ENCODE data around the gene MAST4.

Gene MAST4

DNA sequence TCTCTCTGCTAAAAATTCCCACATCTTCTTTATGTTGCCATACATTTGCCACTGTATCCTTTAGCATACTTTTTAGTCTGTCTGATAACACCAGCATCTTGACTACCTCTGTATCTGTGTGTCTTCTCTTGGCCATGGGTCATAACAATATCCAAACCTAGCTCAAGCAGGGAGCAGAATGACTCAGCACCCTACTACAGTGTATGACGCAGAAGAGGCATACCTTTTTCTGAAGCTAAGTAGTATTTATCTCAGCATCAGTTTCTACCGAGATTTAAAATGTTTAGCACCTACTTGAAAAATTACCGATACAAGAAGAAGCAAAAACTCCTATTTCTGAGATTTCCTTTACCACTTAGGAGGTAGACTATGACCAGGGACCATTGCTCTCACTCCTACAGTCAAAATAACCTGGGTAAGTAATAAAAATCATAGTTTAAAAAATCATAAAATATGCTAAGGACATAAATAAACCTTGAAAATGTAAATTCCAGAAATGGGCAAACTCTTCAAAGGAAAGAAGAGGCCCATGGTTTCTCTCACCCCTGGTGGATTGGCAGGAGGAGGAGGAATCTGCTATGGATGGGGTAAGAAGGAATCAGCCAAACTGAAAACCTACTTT lies 286.5 kb downstream of the MAST4 start:
- no peak for DNase-seq

GRCh38 chr5:66884564-66885243 lies 288.5 kb downstream of the MAST4 start:
- DNase-seq, result no peak

DNA sequence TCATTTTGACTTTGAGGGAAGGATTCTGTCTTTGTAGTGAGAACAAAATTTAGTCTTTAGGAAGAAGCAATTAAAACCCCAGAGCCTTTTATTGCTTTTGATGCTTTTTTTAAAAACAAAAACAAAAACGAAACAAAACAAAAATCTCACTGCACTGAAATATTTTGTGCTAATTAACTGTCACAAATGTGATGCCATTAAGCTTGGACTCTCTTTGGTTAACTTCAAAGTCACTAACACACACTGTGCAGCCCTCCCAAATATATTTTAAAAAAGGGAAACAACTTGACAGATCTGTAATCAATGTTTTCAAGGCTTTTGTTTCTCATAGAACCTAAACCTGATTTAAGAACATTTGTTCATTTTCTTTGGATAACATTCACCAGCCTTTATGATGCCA lies 290.7 kb downstream of the MAST4 start:
- no peak for DNase-seq

- DNase-seq, result no peak
These were observed 292.4 kb downstream of the MAST4 start for GRCh38 chr5:66888613-66889012.

DNA sequence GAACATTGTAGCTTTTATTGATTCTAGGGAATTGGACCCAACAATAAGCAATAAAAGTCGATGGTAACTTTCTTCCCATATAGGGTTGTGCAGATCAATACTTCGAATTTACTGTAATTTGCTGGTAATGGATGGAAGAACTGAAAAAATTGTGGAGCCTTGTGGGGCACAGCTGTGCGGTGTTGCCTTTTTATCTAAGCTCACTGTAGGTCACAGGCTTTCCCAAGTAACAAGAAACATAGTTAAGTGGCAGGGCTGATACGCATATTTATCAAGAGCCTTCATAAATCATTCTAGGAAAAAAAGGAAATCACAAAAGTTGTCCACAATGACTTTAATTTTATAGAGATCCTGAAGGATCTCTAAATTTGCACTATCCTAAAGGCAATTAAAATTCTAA lies 292.9 kb downstream of the MAST4 start:
- no peak for DNase-seq

DNA sequence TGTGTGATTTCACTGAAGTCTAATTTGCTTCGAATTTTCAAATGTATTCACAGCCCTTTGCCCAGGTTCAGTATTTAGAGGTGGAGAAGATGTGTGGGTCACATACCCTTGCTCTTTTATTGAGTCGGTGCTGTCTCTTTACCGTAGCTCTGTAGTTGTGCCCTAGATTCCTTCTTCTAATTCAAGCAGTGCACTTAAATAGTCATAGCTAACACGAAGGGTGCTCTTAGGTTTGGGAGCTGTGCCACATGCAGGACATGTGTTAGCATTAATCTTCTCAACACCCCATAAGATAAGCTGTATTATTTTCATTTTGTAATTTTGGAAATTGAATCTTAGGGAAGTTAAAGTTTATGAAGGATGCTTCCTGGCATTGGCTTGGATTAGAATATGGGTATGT lies 293.3 kb downstream of the MAST4 start:
- DNase-seq, result no peak

- DNase-seq, result no peak
These were observed 295.2 kb downstream of the MAST4 start for GRCh38 chr5:66891184-66891925.

DNA sequence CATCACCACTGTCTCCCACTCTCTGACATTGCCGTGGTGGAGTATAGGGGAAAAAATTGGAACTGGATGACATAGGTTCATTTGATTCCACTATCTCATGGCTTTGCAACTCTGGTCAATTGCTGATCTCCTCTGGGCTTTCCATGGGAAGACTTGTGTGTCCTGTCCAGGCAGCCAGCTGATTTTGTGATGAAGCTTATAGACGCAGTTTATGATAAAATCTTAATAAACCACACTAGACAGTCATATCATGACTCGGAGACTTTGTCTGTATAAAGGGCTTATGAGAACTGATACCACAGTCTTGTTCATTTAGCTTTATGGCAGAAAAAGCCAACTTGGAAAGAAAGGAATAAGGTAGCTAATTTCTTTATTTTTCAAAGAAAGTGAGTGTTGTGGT lies 296.5 kb downstream of the MAST4 start:
- DNase-seq, result no peak

DNA sequence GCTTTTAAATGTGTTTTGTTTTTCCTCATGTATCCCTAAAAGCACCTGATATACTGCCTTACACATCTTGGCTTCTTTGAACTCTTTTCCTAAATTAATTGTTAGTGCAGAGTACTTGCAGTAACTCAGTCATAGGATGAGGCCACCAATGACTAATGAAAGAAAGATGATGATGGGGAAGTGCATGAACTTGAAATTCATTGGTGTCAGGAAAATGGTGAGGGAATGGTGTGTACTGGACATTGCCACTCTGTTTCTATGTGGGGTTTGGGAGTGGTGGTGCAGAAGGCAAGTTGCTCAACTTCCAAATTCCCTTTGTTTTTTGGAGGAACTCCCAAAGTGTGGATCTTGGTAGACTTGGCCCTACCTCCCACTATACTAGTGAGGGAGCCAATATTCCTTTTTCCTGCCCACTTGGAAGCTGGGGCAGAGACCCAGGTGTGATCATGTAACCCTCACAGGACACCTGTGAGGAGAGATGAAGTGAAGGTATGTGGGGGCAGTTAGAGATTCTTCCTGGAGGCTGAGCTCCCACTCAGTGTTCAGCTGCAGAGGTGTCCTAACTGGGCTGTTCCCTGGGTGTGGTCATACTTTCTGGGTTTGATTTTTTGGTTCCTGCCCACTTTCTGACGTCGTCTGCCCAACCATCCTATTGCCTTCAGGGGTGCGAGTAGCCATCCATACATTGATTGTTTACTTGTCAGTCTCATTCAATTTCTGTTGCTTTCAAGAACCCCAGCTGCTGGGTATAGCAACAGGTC lies 298.5 kb downstream of the MAST4 start:
- DNase-seq, result no peak

- DNase-seq, result no peak
These were observed 300.0 kb downstream of the MAST4 start for GRCh38 chr5:66896171-66896570.

DNA sequence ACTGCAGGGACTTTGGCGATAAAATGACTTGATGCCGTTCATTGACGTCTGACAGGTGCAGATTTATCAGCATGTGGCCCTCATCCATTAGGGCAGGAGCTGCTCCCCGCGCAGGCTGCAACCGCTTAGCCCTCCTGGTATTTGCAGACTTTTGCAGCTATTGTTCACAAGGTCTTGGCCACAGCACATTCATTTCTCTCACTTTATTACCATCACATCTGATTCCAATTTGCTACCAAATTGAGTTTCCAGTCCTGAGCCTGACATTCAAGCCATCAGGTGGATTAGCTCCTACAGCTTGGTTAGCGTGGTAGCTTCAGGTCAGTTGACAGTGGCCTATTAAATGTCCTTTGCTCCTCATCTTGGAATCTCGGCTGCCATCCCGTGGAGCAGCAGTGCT lies 301.2 kb downstream of the MAST4 start:
- DNase-seq, result no peak

DNA sequence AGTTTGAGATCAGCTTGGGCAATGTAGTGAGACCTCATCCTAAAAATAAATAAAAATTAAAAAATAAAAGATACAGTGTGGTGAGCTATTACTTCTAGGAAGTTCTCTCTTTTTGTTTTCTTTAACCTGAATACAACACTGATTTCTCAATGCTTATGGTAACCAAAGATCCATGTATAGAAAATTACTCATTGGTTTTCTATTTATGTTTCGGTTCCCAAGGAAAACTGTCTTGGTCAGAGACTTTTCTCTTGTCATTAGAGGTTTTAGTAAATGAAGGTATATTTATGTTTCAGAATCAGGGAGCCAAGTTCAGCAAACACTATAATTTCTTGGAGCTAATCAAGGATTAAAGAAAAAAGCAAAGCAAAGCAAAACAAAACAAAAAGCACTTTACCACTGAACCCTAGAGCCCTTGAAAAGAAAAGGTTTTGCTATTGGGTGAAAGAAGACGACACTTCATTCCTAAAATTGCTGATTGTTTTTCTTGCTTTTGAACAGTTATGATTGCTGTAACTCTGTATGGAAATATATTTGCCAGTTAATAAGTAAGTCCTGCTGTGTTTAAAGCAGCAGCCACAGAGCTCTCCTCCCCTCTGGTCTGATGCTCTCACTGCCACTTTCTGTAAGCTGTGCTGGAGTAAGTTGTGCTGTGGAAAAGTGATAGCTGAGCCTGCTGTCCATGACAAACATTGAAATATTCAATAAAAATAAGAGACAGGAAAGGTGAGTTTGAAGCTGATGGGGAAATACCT lies 302.2 kb downstream of the MAST4 start:
- no peak for DNase-seq

DNA sequence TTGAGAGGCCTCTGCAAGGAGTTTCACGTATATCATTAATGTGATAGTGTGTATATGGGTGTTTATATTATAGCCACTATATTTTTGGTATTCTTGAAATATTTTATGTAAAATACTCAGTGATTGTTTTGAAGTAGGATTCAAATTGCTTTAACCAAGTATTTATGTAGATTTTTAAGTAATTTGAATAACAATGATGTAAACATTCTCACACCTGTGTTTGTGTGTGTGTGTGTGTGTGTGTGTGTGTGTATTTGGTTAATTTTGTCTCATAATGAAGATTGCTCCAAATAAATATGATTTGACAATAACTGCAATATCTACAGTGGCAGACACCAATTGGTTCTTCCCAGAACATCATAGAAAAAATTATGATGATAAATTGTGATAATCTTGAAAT lies 307.0 kb downstream of the MAST4 start:
- DNase-seq, result no peak

DNA sequence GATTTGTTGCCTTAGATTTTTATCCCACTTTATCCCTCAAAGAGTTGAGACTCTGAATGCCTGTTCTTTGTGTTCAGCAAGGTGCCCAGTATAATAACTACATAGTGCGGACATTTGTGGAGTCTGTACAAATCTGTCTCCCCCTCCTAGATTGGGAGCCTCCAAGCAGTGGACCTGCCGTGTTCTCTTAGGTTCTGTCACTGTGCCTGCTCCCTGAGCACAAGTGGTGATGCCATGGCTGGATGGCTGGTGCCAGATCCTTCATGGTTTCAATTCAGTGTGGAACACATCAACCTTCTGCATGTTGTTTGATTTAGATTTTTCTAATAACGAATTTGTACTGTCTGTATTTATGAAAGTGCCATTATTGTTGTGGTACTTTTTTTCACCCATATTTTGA lies 307.5 kb downstream of the MAST4 start:
- DNase-seq, result no peak

DNA sequence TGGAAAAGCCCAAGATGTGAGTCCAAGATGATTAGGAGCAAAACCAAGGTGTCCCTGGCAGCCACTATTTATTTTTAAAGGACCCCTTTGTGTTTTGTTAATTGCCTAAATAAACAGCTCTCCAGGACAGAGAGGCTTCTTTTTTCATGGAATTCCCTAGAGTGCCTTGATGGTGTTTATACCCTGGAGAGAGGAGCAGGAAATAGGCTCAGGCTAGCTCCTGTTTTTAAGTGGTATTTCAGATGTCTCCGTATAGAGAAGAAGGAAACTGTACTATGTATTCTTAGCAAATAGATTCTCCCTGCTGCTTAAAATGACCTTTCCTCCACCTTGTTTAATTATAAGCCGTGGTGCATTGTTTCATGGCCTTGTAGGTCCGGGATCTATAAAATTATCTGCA lies 308.0 kb downstream of the MAST4 start:
- DNase-seq, result peak; percentile 12

- no peak for DNase-seq
These were observed 309.8 kb downstream of the MAST4 start for GRCh38 chr5:66906021-66906420.

DNA sequence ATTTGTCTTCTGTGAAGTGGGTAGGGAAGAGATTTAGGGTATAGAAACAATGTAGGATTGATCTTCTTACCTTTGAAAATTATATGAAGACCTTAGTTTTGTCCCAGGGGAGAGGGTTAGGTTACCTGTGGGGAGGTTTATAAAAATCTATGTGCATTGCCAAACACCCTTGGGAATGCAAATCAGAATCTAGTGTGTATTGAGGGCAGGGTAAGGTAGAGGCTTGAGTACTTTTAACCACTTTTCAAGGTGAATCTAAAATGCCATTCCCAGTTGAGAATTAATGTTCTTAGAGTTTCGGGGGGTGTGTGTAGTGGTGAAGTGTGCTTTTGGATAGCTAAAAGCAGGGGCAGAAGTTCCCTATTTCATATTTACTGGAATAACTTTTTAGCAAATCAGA lies 312.0 kb downstream of the MAST4 start:
- no peak for DNase-seq

DNA sequence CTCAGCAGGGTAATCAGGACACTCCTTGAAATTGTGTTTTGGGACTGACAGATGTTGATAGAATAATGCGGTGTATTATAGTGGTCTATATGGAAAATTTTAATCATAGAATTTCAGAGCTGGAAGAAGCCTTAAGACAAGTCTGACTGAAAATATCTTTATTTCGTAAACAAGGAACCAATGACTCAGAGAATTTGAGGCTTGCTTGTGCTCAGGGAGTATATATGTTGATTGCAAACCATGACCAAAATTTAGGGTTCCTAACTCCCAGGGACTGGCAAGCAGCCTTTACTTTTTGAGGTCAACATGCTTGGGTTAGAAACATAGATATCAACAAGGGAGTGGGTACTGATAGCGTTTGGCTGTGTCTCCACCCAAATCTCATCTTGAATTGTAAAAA lies 313.2 kb downstream of the MAST4 start:
- no peak for DNase-seq

- DNase-seq, result no peak
These were observed 316.6 kb downstream of the MAST4 start for GRCh38 chr5:66912787-66913186.

DNA sequence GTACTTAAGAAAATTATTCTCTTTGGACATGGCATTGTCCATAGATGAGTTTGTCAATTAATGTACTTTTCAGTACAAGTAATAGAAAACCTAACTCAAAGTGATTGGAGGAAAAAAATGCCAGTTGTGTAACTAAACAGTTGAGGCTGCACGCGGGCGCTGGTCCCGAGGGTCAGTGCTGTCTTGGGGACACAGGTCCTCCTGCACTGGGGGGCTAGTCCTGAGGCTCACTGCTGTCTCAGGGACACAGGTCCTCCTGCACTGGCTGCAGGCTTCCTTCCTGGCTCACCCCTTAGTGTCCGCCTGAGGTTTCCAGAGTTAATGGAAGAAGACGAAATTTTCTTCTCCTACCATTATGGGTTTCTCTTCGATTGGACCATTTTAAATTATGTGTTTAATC lies 319.3 kb downstream of the MAST4 start:
- no peak for DNase-seq

GRCh38 chr5:66922881-66923280 lies 326.7 kb downstream of the MAST4 start:
- DNase-seq, result no peak

- no peak for DNase-seq
These were observed 327.3 kb downstream of the MAST4 start for GRCh38 chr5:66923457-66923856.

DNA sequence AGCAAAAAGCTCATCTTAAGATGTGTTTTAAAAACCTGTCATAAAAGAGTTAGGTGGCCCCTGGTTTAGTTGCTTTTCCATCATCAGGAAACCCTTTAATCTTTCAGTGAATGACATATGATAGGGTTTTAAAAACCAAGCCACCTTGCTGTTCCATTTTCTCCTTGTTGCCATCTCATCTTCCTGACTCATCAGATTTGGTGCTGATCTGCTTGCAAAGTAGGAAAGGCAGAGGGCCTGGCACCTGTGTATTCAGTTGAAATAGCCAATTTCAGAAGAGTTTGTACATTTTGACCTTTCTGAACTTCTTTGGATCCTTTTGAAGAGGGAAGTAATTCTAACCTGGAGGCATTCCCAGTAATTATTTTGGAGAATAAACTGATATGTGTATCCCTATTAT lies 327.7 kb downstream of the MAST4 start:
- DNase-seq, result no peak
